Gastrocnemius medialis (tissue), 4 donors: ENCODE data around the gene THSD4. TPM values are rescaled to one million over a fixed set of nuclear protein-coding genes. Genes with fewer than 3 reads are reported as not detected.
A peak's percentile ranks its signal among the peaks of the same experiment; 100 is the strongest.

Source experiments
- ATAC-seq, 2 donors: fragments of 150-250 bp; one replicate each; pipeline ENCODE4 v1.9.1; 2016
- DNase-seq, 2 donors: peaks; one replicate each; pipeline ENCODE4 v3.0.0-alpha.2; 2019
- H3K27ac ChIP-seq, 4 donors: fragments of 200-600 bp; sonication (generic); 1 replicate in 1 of 4; 2 replicates in 3 of 4; pipeline ENCODE4 v1.5.1; 2016 to 2018; ENCODE audit warnings: mild to moderate bottlenecking in 2 of 4, moderate library complexity in 1 of 4
- H3K27me3 ChIP-seq, 3 donors: fragments of 200-600 bp; sonication (generic) in 2 of 3; 1 replicate in 1 of 3; 2 replicates in 2 of 3; pipeline versions ENCODE4 v1.5.1 to v1.6.0; 2016 to 2019; ENCODE audit warnings: mild to moderate bottlenecking in 1 of 3, moderate library complexity in 1 of 3
- H3K36me3 ChIP-seq, 2 donors: fragments of 200-600 bp; sonication (generic) in 1 of 2; one replicate each; pipeline ENCODE4 v1.5.1; 2017 to 2018
- H3K4me1 ChIP-seq, 2 donors: fragments of 200-600 bp; sonication (generic) in 1 of 2; one replicate each; pipeline ENCODE4 v1.5.1; 2016 to 2017; ENCODE audit warnings: mild to moderate bottlenecking in 2 of 2
- H3K4me3 ChIP-seq, 4 donors: fragments of 200-600 bp; sonication (generic) in 3 of 4; 1 replicate in 1 of 4; 2 replicates in 3 of 4; pipeline ENCODE4 v1.5.1; 2016 to 2019; ENCODE audit warnings: mild to moderate bottlenecking in 2 of 4
- H3K9me3 ChIP-seq, 3 donors: fragments of 200-600 bp; sonication (generic) in 2 of 3; 1 replicate in 1 of 3; 2 replicates in 2 of 3; pipeline ENCODE4 v1.5.1; 2016 to 2019
- CTCF ChIP-seq, 5 experiments: fragments of 450-650 bp in 3 of 5; fragments of 200-600 bp in 2 of 5; sonication (generic) in 2 of 5; IDR thresholded peaks in 4 of 5; conservative IDR thresholded peaks in 1 of 5; 1 replicate in 4 of 5; 2 replicates in 1 of 5; pipeline ENCODE4 v1.5.1; 2016 to 2019; ENCODE audit warnings: antibody characterized with exemption in 5 of 5, mild to moderate bottlenecking in 3 of 5, moderate library complexity in 3 of 5
- POLR2A ChIP-seq, 2 donors: fragments of 450-650 bp; IDR thresholded peaks; one replicate each; pipeline ENCODE4 v1.6.1; 2017; ENCODE audit warnings: antibody characterized with exemption in 2 of 2, mild to moderate bottlenecking in 2 of 2, moderate library complexity in 2 of 2
- in situ Hi-C, 4 donors: fragments of 200-750 bp; cut with MboI; loops; one replicate each; pipeline versions ENCODE4 v1.15.0 to v1.8.0; 2017; ENCODE audit warnings: low sequenced_read_pairs in 4 of 4
- intact Hi-C: fragments of 100-400 bp; cut with DNase I; formaldehyde crosslinking; loops from one replicate; pipeline ENCODE4 v1.15.1; 2023; ENCODE audit warnings: low total_unique reads
- total RNA-seq, 4 donors: library from RNA; depleted of rRNA; stranded (reverse); fragments of >200 nt; gene quantifications; one replicate each; pipeline versions ENCODE4 v1.1.0 to v1.2.3, GENCODE V29; 2016

The THSD4 gene
- total RNA-seq, 4 donors from 2014 or later = 0.35 to 3.1 (median 0.60) TPM

- DNase-seq (no peak), ATAC-seq (peak in 1 of 2 donors; percentile 36)
- H3K9me3 ChIP-seq = no peaks in the 10 kb centered on the region
- in situ Hi-C loops = no loop called here
- intact Hi-C loops = no loop called here
- no peaks in the 10 kb centered on the region for H3K27me3 ChIP-seq
- no peak overlapping the region for H3K4me3 ChIP-seq
- peaks cover 0 to 6% of the 10 kb centered on the region in 2 donors for H3K4me1 ChIP-seq
- H3K36me3 ChIP-seq = no peaks in the 10 kb centered on the region
- no peak overlapping the region for H3K27ac ChIP-seq
- TF ChIP-seq CTCF (IDR thresholded peaks at IDR 0.05 in 4 of 5, conservative IDR thresholded peaks at IDR 0.05 in 1 of 5) (no peak), POLR2A (IDR thresholded peaks at IDR 0.05) (no peak)
Measured at GRCh38 chr15:71709808-71710418, 594.6 kb downstream of the THSD4 start.

DNA sequence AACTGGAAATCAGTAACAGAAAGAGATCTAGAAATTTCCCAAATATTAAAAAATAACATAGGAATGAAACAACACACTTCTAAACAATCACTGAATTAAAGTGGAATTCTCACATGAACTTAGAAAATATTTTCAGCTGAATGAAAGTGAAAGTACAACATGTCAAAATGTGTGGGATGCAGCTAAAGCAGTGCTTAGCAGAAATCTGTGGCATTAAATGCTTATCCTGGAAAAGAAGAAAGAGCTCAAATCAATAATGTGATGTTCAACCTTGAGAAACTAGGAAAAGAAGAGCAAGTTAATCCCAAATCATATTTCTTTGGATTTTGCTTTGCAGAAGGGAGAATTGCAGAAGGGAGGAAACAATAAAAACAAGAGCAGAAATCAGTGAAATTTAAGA is 596.9 kb downstream of the THSD4 start:
- no peak for ATAC-seq
- H3K4me1 ChIP-seq = peaks cover 0 to 9% of the 10 kb centered on the region in 2 donors
- DNase-seq = no peak
- TF ChIP-seq POLR2A (IDR thresholded peaks at IDR 0.05) (no peak), CTCF (IDR thresholded peaks at IDR 0.05 in 4 of 5, conservative IDR thresholded peaks at IDR 0.05 in 1 of 5) (no peak)
- H3K27ac ChIP-seq = no peak overlapping the region
- H3K36me3 ChIP-seq = no peaks in the 10 kb centered on the region
- in situ Hi-C loops (no loop called here), intact Hi-C loops (no loop called here)
- no peak overlapping the region for H3K4me3 ChIP-seq
- no peaks in the 10 kb centered on the region for H3K27me3 ChIP-seq
- H3K9me3 ChIP-seq = no peaks in the 10 kb centered on the region

- in situ Hi-C loops (no loop called here), intact Hi-C loops (no loop called here)
- H3K36me3 ChIP-seq = no peaks in the 10 kb centered on the region
- H3K27me3 ChIP-seq = no peaks in the 10 kb centered on the region
- DNase-seq (no peak), ATAC-seq (no peak)
- TF ChIP-seq POLR2A (IDR thresholded peaks at IDR 0.05) (no peak), CTCF (IDR thresholded peaks at IDR 0.05 in 4 of 5, conservative IDR thresholded peaks at IDR 0.05 in 1 of 5) (no peak)
- H3K4me3 ChIP-seq = no peak overlapping the region
- no peaks in the 10 kb centered on the region for H3K9me3 ChIP-seq
- peaks cover 0 to 5% of the 10 kb centered on the region in 2 donors for H3K4me1 ChIP-seq
- H3K27ac ChIP-seq = no peak overlapping the region
Measured at GRCh38 chr15:71713191-71713809, 598.0 kb downstream of the THSD4 start.

- no peak for DNase-seq
- TF ChIP-seq POLR2A (IDR thresholded peaks at IDR 0.05) (no peak), CTCF (IDR thresholded peaks at IDR 0.05 in 4 of 5, conservative IDR thresholded peaks at IDR 0.05 in 1 of 5) (no peak)
- in situ Hi-C loops = no loop called here
- Histone ChIP-seq H3K4me3 (no peak overlapping the region), H3K9me3 (no peaks in the 10 kb centered on the region), H3K36me3 (no peaks in the 10 kb centered on the region), H3K27ac (no peak overlapping the region), H3K27me3 (no peaks in the 10 kb centered on the region), H3K4me1 (peaks cover 0 to 5% of the 10 kb centered on the region in 2 donors)
- ATAC-seq = no peak
- intact Hi-C loops = no loop called here
Measured at GRCh38 chr15:71715914-71716313, 600.6 kb downstream of the THSD4 start.
